Measurements from ENCODE around the gene TMED1.

DNA sequence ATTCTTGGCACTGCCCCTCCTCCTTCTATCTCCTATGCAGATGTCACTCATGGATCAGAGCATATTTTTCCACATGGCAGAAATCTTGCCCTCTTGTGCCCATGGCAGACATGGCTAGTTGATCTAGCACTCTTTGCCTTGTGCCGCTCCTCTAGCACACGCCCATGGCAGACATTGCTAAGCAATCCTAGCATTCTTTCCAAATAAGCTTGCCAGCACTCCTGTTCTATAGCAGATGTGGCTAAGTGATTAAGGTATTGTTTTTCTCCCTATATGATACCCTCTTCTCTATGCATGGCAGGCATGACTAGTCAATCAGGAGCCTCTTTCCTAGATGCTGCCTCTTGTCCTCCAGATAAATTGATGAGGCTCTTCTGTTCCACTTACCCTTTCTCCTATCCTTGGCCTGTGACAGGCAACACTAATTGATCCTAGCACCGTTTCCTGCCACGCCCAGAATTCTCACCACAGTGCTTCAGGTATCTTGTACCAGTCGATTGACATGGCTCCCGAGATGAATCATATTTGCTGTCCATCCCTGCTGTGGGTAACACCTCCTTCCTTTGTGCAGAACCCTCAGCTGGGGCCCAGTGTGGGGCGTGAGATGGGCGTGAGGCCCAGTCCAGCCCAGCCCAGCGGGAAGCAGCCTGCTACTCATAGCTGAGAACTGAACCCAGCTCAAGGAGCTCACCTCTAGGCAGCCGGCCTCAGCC lies 26.9 kb downstream of the TMED1 start:
- TF ChIP-seq EZH2 (IDR thresholded peaks at IDR 0.05; ENCODE audit: low read depth, unreplicated experiment) (no peak), POLR2AphosphoS5 (IDR thresholded peaks at IDR 0.05; ENCODE audit: low read depth) (no peak), CREB1 (CRISPR knock-in tag; IDR thresholded peaks at IDR 0.05; ENCODE audit: low read depth) (no peak), EZH2phosphoT487 (IDR thresholded peaks at IDR 0.05; ENCODE audit: unreplicated experiment) (no peak), ZNF331 (CRISPR knock-in tag; IDR thresholded peaks at IDR 0.05; ENCODE audit: low read depth) (no peak), STAT1 (IDR thresholded peaks at IDR 0.05; ENCODE audit: unreplicated experiment) (no peak), NANOG (IDR thresholded peaks at IDR 0.05; ENCODE audit: borderline replicate concordance) (no peak), ZNF114 (CRISPR knock-in tag; IDR thresholded peaks at IDR 0.05) (no peak), JUNB (IDR thresholded peaks at IDR 0.05; ENCODE audit: unreplicated experiment) (no peak)
- TF ChIP-seq, protein P1, sequence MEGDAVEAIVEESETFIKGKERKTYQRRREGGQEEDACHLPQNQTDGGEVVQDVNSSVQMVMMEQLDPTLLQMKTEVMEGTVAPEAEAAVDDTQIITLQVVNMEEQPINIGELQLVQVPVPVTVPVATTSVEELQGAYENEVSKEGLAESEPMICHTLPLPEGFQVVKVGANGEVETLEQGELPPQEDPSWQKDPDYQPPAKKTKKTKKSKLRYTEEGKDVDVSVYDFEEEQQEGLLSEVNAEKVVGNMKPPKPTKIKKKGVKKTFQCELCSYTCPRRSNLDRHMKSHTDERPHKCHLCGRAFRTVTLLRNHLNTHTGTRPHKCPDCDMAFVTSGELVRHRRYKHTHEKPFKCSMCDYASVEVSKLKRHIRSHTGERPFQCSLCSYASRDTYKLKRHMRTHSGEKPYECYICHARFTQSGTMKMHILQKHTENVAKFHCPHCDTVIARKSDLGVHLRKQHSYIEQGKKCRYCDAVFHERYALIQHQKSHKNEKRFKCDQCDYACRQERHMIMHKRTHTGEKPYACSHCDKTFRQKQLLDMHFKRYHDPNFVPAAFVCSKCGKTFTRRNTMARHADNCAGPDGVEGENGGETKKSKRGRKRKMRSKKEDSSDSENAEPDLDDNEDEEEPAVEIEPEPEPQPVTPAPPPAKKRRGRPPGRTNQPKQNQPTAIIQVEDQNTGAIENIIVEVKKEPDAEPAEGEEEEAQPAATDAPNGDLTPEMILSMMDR (conservative IDR thresholded peaks at IDR 0.05; ENCODE audit: low read depth in 2 of 2) = no peak
- TF ChIP-seq, protein P2, sequence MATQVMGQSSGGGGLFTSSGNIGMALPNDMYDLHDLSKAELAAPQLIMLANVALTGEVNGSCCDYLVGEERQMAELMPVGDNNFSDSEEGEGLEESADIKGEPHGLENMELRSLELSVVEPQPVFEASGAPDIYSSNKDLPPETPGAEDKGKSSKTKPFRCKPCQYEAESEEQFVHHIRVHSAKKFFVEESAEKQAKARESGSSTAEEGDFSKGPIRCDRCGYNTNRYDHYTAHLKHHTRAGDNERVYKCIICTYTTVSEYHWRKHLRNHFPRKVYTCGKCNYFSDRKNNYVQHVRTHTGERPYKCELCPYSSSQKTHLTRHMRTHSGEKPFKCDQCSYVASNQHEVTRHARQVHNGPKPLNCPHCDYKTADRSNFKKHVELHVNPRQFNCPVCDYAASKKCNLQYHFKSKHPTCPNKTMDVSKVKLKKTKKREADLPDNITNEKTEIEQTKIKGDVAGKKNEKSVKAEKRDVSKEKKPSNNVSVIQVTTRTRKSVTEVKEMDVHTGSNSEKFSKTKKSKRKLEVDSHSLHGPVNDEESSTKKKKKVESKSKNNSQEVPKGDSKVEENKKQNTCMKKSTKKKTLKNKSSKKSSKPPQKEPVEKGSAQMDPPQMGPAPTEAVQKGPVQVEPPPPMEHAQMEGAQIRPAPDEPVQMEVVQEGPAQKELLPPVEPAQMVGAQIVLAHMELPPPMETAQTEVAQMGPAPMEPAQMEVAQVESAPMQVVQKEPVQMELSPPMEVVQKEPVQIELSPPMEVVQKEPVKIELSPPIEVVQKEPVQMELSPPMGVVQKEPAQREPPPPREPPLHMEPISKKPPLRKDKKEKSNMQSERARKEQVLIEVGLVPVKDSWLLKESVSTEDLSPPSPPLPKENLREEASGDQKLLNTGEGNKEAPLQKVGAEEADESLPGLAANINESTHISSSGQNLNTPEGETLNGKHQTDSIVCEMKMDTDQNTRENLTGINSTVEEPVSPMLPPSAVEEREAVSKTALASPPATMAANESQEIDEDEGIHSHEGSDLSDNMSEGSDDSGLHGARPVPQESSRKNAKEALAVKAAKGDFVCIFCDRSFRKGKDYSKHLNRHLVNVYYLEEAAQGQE (IDR thresholded peaks at IDR 0.05; ENCODE audit: unreplicated experiment) = no peak
- TF ChIP-seq, protein P3, sequence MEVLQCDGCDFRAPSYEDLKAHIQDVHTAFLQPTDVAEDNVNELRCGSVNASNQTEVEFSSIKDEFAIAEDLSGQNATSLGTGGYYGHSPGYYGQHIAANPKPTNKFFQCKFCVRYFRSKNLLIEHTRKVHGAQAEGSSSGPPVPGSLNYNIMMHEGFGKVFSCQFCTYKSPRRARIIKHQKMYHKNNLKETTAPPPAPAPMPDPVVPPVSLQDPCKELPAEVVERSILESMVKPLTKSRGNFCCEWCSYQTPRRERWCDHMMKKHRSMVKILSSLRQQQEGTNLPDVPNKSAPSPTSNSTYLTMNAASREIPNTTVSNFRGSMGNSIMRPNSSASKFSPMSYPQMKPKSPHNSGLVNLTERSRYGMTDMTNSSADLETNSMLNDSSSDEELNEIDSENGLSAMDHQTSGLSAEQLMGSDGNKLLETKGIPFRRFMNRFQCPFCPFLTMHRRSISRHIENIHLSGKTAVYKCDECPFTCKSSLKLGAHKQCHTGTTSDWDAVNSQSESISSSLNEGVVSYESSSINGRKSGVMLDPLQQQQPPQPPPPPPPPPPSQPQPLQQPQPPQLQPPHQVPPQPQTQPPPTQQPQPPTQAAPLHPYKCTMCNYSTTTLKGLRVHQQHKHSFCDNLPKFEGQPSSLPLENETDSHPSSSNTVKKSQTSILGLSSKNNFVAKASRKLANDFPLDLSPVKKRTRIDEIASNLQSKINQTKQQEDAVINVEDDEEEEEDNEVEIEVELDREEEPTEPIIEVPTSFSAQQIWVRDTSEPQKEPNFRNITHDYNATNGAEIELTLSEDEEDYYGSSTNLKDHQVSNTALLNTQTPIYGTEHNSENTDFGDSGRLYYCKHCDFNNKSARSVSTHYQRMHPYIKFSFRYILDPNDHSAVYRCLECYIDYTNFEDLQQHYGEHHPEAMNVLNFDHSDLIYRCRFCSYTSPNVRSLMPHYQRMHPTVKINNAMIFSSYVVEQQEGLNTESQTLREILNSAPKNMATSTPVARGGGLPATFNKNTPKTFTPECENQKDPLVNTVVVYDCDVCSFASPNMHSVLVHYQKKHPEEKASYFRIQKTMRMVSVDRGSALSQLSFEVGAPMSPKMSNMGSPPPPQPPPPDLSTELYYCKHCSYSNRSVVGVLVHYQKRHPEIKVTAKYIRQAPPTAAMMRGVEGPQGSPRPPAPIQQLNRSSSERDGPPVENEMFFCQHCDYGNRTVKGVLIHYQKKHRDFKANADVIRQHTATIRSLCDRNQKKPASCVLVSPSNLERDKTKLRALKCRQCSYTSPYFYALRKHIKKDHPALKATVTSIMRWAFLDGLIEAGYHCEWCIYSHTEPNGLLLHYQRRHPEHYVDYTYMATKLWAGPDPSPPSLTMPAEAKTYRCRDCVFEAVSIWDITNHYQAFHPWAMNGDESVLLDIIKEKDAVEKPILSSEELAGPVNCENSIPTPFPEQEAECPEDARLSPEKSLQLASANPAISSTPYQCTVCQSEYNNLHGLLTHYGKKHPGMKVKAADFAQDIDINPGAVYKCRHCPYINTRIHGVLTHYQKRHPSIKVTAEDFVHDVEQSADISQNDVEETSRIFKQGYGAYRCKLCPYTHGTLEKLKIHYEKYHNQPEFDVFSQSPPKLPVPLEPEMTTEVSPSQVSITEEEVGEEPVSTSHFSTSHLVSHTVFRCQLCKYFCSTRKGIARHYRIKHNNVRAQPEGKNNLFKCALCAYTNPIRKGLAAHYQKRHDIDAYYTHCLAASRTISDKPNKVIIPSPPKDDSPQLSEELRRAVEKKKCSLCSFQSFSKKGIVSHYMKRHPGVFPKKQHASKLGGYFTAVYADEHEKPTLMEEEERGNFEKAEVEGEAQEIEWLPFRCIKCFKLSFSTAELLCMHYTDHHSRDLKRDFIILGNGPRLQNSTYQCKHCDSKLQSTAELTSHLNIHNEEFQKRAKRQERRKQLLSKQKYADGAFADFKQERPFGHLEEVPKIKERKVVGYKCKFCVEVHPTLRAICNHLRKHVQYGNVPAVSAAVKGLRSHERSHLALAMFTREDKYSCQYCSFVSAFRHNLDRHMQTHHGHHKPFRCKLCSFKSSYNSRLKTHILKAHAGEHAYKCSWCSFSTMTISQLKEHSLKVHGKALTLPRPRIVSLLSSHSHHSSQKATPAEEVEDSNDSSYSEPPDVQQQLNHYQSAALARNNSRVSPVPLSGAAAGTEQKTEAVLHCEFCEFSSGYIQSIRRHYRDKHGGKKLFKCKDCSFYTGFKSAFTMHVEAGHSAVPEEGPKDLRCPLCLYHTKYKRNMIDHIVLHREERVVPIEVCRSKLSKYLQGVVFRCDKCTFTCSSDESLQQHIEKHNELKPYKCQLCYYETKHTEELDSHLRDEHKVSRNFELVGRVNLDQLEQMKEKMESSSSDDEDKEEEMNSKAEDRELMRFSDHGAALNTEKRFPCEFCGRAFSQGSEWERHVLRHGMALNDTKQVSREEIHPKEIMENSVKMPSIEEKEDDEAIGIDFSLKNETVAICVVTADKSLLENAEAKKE (CRISPR knock-in tag; IDR thresholded peaks at IDR 0.05) = no peak
- TF ChIP-seq, protein P4, sequence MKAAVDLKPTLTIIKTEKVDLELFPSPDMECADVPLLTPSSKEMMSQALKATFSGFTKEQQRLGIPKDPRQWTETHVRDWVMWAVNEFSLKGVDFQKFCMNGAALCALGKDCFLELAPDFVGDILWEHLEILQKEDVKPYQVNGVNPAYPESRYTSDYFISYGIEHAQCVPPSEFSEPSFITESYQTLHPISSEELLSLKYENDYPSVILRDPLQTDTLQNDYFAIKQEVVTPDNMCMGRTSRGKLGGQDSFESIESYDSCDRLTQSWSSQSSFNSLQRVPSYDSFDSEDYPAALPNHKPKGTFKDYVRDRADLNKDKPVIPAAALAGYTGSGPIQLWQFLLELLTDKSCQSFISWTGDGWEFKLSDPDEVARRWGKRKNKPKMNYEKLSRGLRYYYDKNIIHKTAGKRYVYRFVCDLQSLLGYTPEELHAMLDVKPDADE (IDR thresholded peaks at IDR 0.05) = no peak
